ENCODE measurements around the gene EXOC6.
"Not testable (repeated sequence)": the region's sequence is repeated elsewhere in the genome, so short reads cannot be mapped to it uniquely, and the experiment has no call there.

Gene EXOC6

GRCh38 chr10:93080350-93081046, 232.2 kb downstream of the EXOC6 start:
- DNase-seq (ENCODE audit: low read depth): peak; percentile 35

GRCh38 chr10:93081318-93081717, 233.0 kb downstream of the EXOC6 start:
- no peak for DNase-seq (ENCODE audit: low read depth)

- no peak for DNase-seq (ENCODE audit: low read depth)
Measured at GRCh38 chr10:93081834-93082233, 233.5 kb downstream of the EXOC6 start.

GRCh38 chr10:93083743-93084539, 235.6 kb downstream of the EXOC6 start:
- no peak for DNase-seq (ENCODE audit: low read depth)

GRCh38 chr10:93085272-93085859, 237.0 kb downstream of the EXOC6 start:
- DNase-seq (ENCODE audit: low read depth): no peak

GRCh38 chr10:93086289-93086688, 238.0 kb downstream of the EXOC6 start:
- no peak for DNase-seq (ENCODE audit: low read depth)

- no peak for DNase-seq (ENCODE audit: low read depth)
Measured at GRCh38 chr10:93087846-93088245, 239.5 kb downstream of the EXOC6 start.

- DNase-seq (ENCODE audit: low read depth): no peak
Measured at GRCh38 chr10:93088466-93088865, 240.1 kb downstream of the EXOC6 start.

- DNase-seq (ENCODE audit: low read depth): no peak
Measured at GRCh38 chr10:93090619-93091018, 242.3 kb downstream of the EXOC6 start.

GRCh38 chr10:93091960-93092359, 243.6 kb downstream of the EXOC6 start:
- no peak for DNase-seq (ENCODE audit: low read depth)

GRCh38 chr10:93095225-93095624, 246.9 kb downstream of the EXOC6 start:
- no peak for DNase-seq (ENCODE audit: low read depth)

GRCh38 chr10:93096901-93097300, 248.6 kb downstream of the EXOC6 start:
- no peak for DNase-seq (ENCODE audit: low read depth)

GRCh38 chr10:93097386-93097785, 249.1 kb downstream of the EXOC6 start:
- DNase-seq (ENCODE audit: low read depth): no peak

GRCh38 chr10:93098816-93099215, 250.5 kb downstream of the EXOC6 start:
- no peak for DNase-seq (ENCODE audit: low read depth)

GRCh38 chr10:93099670-93100069, 251.3 kb downstream of the EXOC6 start:
- DNase-seq (ENCODE audit: low read depth): no peak

GRCh38 chr10:93101148-93101547, 252.8 kb downstream of the EXOC6 start:
- DNase-seq (ENCODE audit: low read depth): not testable (repeated sequence)

- no peak for DNase-seq (ENCODE audit: low read depth)
Measured at GRCh38 chr10:93103953-93104352, 255.6 kb downstream of the EXOC6 start.

GRCh38 chr10:93106631-93107072, 258.3 kb downstream of the EXOC6 start:
- DNase-seq (ENCODE audit: low read depth): no peak
